ENCODE measurements around the gene OR10H5. TPM values are rescaled to one million over a fixed set of nuclear protein-coding genes. Genes with fewer than 3 reads are reported as not detected.
"Not testable (repeated sequence)": the region's sequence is repeated elsewhere in the genome, so short reads cannot be mapped to it uniquely, and the experiment has no call there.

The OR10H5 gene
- total RNA-seq, 1 experiment from 2014 or later: not detected

DNA sequence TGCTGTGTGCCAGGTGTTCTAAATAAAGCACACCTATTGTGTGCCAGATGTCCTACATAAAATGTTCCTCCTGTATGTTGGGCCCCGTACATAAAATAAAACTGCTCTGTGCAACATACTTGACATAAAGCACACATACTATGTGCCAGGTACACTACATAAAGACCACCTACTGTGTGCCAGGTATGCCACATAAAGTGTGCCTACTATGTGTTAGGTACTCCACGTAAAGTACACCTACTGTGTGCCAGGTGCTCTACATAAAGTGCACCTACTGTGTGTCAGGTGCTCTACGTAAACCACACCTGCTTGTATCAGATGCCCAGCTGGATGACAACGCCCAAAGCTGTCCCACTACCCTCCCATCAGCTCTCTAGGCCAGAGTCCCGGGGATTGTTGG, 5.8 kb upstream of the OR10H5 start:
- Histone ChIP-seq H3K9me3 (replicated peaks) (no peaks in the 10 kb centered on the region), H3K27me3 (replicated peaks) (no peaks in the 10 kb centered on the region), H3K36me3 (no peaks in the 10 kb centered on the region), H3K4me1 (replicated peaks) (no peaks in the 10 kb centered on the region), H3K4me3 (no peak overlapping the region), H3K27ac (no peak overlapping the region)
- DNase-seq (ENCODE audit: low read depth in 1 of 2, low spot score in 2 of 2): no peak

DNA sequence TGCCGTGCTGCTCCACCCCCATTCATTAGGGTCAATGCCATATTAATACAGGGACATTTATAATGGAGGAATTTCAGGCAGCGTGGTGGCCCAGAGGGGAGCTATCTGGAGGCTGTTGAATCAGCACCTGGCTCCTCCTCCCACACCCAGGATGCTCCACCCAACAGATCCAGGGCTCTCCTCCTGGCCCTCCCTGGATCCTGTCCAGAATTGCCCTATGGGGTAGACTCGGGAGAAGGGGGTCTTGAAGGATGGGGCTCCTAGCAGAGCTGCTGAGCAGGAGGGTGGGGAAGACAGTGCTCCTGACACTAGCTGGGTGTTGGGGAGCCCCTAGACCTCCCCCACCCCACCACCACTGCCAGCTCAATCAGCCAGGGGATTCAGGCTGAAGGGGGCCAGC, 5.2 kb upstream of the OR10H5 start:
- no peak overlapping the region for H3K4me3 ChIP-seq
- no peak overlapping the region for H3K27ac ChIP-seq
- H3K27me3 ChIP-seq (replicated peaks): no peaks in the 10 kb centered on the region
- no peaks in the 10 kb centered on the region for H3K4me1 ChIP-seq (replicated peaks)
- no peaks in the 10 kb centered on the region for H3K9me3 ChIP-seq (replicated peaks)
- DNase-seq (ENCODE audit: low read depth in 1 of 2, low spot score in 2 of 2): no peak
- no peaks in the 10 kb centered on the region for H3K36me3 ChIP-seq

DNA sequence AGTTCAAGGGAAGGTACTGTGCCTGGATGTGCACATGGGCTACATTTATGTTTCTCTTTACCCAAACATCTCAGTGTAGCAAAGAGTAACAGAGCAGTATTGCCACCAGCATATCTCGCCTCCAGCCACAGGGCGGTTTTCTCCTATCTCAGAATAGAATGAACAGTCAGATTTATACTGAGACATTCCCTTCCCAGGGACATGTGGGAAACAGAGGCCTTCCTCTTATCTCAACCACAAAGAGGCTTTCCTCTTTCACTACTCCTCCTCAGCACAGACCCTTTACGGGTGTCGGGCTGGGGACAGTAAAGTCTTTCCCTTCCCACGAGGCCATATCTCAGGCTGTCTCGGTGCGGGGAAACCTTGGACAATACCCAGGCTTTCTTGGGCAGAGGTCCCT, 4.6 kb upstream of the OR10H5 start:
- H3K4me3 ChIP-seq; H3K36me3 ChIP-seq; H3K9me3 ChIP-seq (replicated peaks); DNase-seq (ENCODE audit: low read depth in 1 of 2, low spot score in 2 of 2); H3K4me1 ChIP-seq (replicated peaks); H3K27ac ChIP-seq; H3K27me3 ChIP-seq (replicated peaks): not testable (repeated sequence)

DNA sequence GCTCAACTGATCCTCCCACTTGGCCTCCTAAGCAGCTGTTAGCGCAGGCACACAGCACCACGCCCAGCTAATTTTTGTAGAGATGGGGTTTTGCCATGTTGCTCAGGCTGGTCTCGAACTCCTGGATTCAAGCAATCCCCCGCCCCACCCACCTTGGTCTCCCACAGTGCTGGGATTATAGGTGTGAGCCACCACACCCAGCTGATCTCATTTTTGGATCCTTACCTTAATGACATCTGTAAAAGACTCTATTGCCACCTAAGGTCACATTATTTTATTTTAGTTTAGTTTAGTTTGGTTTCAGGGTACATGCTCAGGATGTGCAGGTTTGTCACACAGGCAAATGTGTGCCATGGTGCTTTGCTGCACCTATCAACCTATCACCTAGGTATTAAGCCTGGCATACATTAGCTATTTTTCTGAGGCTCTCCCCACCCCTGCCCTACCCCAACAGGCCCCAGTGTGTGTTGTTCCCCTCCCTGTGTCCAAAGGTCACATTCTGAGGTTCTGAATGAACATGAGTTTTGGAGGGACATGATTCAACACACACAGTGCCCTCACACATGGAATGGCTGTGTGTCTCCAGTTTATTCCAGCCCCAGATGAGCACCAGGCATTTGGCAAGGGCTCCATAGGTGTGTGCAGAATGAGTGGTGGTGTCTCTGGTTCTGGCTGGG, 1.3 kb downstream of the OR10H5 start:
- no peak for DNase-seq (ENCODE audit: low read depth in 1 of 2, low spot score in 2 of 2)
- Histone ChIP-seq H3K9me3 (replicated peaks) (no peaks in the 10 kb centered on the region), H3K36me3 (no peaks in the 10 kb centered on the region), H3K27ac (no peak overlapping the region), H3K27me3 (replicated peaks) (no peaks in the 10 kb centered on the region), H3K4me1 (replicated peaks) (no peaks in the 10 kb centered on the region), H3K4me3 (no peak overlapping the region)

DNA sequence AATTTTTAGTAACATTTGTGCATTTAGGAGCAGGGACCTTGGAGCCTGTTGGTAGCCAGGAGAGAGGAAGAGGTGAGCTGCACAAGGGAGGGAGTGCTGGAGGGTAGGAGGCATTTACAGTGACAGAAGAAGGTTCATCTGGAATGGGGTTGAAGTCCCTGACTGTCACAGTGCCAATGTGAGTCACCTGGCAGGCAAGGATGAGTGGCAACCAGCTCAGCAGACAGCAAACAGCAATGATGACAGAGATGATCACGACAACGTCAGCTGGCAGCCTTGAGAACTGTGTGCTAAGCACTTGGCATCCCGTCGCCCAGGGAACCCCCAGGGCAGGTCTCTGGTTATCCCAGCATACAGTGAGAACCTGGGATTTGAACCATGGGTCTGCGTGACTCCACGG, 2.6 kb downstream of the OR10H5 start:
- Histone ChIP-seq H3K9me3 (replicated peaks) (no peaks in the 10 kb centered on the region), H3K36me3 (no peaks in the 10 kb centered on the region), H3K27ac (no peak overlapping the region), H3K4me1 (replicated peaks) (no peaks in the 10 kb centered on the region), H3K27me3 (replicated peaks) (no peaks in the 10 kb centered on the region), H3K4me3 (no peak overlapping the region)
- DNase-seq (ENCODE audit: low read depth in 1 of 2, low spot score in 2 of 2): no peak

DNA sequence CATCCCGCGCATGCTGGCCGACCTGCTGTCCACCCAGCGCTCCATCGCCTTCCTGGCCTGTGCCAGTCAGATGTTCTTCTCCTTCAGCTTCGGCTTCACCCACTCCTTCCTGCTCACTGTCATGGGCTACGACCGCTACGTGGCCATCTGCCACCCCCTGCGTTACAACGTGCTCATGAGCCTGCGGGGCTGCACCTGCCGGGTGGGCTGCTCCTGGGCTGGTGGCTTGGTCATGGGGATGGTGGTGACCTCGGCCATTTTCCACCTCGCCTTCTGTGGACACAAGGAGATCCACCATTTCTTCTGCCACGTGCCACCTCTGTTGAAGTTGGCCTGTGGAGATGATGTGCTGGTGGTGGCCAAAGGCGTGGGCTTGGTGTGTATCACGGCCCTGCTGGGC, 6.8 kb downstream of the OR10H5 start:
- H3K4me3 ChIP-seq; H3K27ac ChIP-seq; H3K4me1 ChIP-seq (replicated peaks); H3K9me3 ChIP-seq (replicated peaks); H3K36me3 ChIP-seq; DNase-seq (ENCODE audit: low read depth in 1 of 2, low spot score in 2 of 2); H3K27me3 ChIP-seq (replicated peaks): not testable (repeated sequence)

DNA sequence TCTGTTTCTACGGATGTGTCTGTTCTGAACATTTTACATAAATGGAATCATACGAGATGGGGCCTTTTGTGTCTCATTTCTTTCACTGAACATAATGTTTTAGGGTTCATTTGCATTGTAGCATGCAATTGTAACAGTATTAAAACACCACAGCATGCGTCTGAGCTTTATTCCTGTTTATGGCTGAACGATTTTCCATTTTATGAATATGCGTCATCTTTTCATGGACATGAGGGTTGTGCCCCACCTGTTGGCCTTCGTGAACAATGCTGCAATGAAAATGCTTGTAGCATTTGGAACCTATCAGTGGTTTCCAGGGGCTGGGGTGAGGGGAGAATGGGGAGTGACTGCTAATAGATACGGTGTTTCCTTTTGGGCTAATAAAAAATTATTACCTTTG, 22.9 kb downstream of the OR10H5 start:
- Histone ChIP-seq H3K4me3 (no peak overlapping the region), H3K9me3 (replicated peaks) (no peaks in the 10 kb centered on the region), H3K4me1 (replicated peaks) (no peaks in the 10 kb centered on the region), H3K27ac (no peak overlapping the region), H3K36me3 (no peaks in the 10 kb centered on the region), H3K27me3 (replicated peaks) (no peaks in the 10 kb centered on the region; the same call in 1 of the 2 replicates)
- no peak for DNase-seq (ENCODE audit: low read depth in 1 of 2, low spot score in 2 of 2)

DNA sequence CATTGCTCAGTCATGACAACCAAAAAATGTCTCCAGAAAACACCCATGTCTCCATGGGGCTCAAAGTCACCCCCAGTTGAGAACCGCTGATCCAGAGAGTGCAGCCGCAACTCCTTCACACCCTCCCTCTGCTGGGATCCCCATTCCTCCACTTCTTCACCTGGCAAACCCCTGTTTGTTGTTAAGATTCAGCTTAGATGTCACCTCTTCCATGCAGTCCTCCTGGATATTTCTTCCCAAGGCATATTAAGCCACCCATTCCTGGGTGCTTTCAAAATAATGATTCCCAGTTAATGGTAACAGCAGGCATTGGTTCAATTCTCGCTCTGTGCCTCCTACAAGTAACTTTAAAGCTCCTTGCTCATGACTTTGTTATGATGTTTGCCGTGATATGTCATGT, 24.0 kb downstream of the OR10H5 start:
- DNase-seq (ENCODE audit: low read depth in 1 of 2, low spot score in 2 of 2): no peak
- no peaks in the 10 kb centered on the region; the same call in 1 of the 2 replicates for H3K27me3 ChIP-seq (replicated peaks)

DNA sequence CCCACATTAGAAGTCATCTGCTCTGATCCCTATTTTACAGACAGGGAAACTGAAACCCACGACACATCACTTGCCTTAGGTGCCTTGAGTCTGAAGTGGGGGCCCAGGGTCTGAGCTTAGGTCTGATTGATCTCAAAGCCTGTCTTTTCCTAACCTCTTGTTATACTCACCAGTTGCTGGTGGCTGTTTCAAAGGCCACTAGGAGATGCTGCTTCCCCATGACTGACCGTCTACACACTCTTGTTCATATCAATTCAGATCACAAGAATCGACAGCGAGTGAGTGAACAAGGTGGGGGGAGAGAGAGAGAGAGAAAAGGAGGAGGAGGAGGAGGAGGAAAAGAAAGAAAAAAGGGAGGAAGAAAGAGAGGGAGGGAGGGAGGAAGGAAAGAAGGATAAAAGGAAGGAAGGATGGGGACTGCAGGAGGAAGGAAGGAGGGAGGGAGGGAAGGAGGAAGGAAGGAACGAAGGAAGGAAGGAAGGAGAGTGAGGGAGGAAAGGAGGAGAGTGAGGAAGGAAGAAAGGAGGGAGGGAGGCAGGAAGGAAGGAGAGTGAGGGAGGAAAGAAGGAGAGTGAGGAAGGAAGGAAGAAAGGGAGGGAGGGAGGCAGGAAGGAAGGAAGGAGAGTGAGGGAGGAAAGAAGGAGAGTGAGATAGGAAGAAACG, 24.7 kb downstream of the OR10H5 start:
- Histone ChIP-seq H3K27ac (no peak overlapping the region), H3K27me3 (replicated peaks) (no peaks in the 10 kb centered on the region; the same call in none of the 2 replicates), H3K4me3 (no peak overlapping the region), H3K9me3 (replicated peaks) (no peaks in the 10 kb centered on the region), H3K36me3 (no peaks in the 10 kb centered on the region), H3K4me1 (replicated peaks) (no peaks in the 10 kb centered on the region)
- no peak for DNase-seq (ENCODE audit: low read depth in 1 of 2, low spot score in 2 of 2)

More for the DNA sequence above, 24.0 kb downstream of the OR10H5 start:
- no peaks in the 10 kb centered on the region for H3K9me3 ChIP-seq (replicated peaks)
- no peaks in the 10 kb centered on the region for H3K36me3 ChIP-seq
- no peaks in the 10 kb centered on the region for H3K4me1 ChIP-seq (replicated peaks)
- H3K4me3 ChIP-seq: no peak overlapping the region
- no peak overlapping the region for H3K27ac ChIP-seq

DNA sequence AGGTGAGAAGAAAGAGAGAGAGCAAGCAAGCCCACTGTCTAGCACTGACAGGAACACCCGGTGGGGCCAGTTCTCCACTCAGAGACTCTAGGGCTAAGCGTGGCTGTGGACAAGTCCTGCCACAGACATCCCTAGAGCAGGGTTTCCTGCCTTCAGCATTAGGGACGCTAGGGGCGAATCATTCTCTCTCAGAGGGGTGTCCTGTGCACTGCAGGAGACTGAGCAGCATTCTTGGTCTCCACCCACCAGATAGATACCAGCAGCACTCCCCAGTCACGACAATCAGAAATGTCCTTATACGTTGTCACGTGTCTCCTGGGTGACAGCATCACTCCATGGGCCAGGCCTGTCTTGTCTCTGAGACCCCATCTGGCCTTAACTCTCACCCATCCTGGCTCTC, 26.5 kb downstream of the OR10H5 start:
- Histone ChIP-seq H3K27me3 (replicated peaks) (no peaks in the 10 kb centered on the region; the same call in none of the 2 replicates), H3K36me3 (no peaks in the 10 kb centered on the region), H3K9me3 (replicated peaks) (no peaks in the 10 kb centered on the region), H3K4me1 (replicated peaks) (no peaks in the 10 kb centered on the region), H3K4me3 (no peak overlapping the region), H3K27ac (no peak overlapping the region)
- no peak for DNase-seq (ENCODE audit: low read depth in 1 of 2, low spot score in 2 of 2)

DNA sequence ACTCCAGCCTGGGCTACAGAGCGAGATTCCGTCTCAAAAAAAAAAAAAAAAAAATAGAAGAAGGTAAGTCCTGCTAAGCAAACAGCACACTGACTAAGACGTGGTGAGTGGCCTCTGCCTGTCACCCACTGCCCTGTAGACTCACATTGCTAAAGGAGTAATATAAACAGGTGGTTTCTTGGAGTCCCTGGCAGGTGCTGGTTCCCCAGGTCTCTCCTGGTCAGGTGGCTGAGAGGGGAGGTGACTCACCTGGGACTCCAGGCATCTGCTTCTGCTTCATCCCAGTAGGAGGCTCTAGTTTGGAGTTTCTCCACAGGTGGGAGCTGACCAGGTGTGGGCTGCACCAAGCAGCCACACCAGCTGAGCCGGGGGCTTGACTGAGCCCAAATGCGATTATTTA, 27.8 kb downstream of the OR10H5 start, which contains the start of gene OR10H1:
OR10H1 (minus strand) TSS at position 359 of the 400 bp plus-strand sequence. CDS start 7,627 bp downstream, outside the sequence.
- no peaks in the 10 kb centered on the region for H3K9me3 ChIP-seq (replicated peaks)
- H3K27ac ChIP-seq: no peak within 1 kb of the TSS
- no peak within 1 kb of the TSS for H3K4me3 ChIP-seq
- no peak for DNase-seq (ENCODE audit: low read depth in 1 of 2, low spot score in 2 of 2)
- H3K27me3 ChIP-seq (replicated peaks): no peaks in the 10 kb centered on the region; the same call in none of the 2 replicates
- no peaks in the 10 kb centered on the region for H3K36me3 ChIP-seq
- H3K4me1 ChIP-seq (replicated peaks): no peaks in the 10 kb centered on the region

DNA sequence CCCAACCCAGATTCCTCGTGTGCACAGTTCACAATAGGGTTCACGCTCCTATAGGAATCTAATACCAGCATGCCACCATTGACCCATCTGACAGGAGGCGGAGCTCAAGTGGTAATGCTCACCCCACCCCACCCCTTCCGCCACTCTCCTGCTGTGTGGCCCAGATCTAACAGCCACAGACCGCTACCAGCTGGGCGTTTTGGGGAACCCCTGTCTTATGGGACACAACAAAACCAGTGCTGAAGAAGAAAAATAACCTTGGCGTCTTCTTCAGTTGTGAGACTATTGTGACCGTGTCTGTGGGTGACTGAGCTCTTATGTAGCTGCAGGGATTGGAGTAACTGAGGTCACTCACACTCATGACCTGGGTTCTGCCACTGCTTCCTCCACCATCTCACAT, 33.2 kb downstream of the OR10H5 start:
- DNase-seq (ENCODE audit: low read depth in 1 of 2, low spot score in 2 of 2): no peak
- no peaks in the 10 kb centered on the region for H3K4me1 ChIP-seq (replicated peaks)
- H3K27me3 ChIP-seq (replicated peaks): no peaks in the 10 kb centered on the region; the same call in 1 of the 2 replicates
- H3K27ac ChIP-seq: no peak overlapping the region
- H3K36me3 ChIP-seq: no peaks in the 10 kb centered on the region
- no peak overlapping the region for H3K4me3 ChIP-seq
- H3K9me3 ChIP-seq (replicated peaks): no peaks in the 10 kb centered on the region

DNA sequence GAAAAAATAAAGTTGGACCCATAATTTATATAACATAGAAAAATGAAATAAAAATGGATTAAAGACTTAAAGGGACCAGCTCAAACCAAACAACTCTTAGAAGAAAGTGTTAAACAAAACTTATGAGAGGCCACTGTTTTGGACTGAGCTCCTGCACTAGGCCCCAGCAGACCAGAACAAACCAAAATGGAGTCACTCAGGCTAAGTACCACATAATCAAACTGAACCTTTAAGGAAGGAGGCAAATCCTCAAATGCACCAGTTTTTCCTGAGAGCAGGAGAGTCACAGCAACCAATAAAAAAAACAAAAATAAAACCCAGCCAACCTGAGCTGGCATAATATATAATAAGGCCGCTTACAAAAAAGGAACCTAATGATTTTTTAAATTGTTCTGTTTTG, 38.3 kb downstream of the OR10H5 start:
- no peak overlapping the region for H3K27ac ChIP-seq
- DNase-seq (ENCODE audit: low read depth in 1 of 2, low spot score in 2 of 2): no peak
- no peaks in the 10 kb centered on the region for H3K9me3 ChIP-seq (replicated peaks)
- no peaks in the 10 kb centered on the region for H3K4me1 ChIP-seq (replicated peaks)
- H3K27me3 ChIP-seq (replicated peaks): peaks cover 6% of the 10 kb centered on the region; the same call in 1 of the 2 replicates
- H3K4me3 ChIP-seq: no peak overlapping the region
- H3K36me3 ChIP-seq: no peaks in the 10 kb centered on the region

DNA sequence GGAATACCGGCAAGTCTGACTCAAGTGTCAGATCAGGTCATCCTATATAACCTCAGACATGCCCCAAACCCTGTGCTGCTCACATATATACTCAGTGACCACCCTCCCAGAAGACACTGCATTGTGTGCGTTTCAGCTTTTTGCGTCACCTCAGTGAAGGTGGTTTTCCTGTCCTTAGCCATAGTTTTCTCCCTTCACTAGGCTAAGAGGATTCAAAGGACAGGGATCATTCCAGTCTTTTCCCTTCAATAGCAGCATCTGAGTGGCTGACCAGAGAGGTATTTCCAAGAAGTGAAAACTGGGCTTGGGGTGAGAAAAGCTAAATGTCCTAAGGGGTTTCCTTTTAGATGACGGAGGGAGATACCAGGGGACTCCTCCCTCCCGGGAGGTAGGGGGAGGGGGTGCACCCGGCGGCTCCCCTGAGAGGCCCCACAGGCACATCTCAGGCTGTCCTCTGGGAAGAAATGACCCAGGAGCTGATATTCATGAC, 40.7 kb downstream of the OR10H5 start:
- H3K27ac ChIP-seq: no peak overlapping the region
- no peaks in the 10 kb centered on the region for H3K4me1 ChIP-seq (replicated peaks)
- no peaks in the 10 kb centered on the region for H3K36me3 ChIP-seq
- H3K4me3 ChIP-seq: no peak overlapping the region
- H3K27me3 ChIP-seq (replicated peaks): peaks cover 6% of the 10 kb centered on the region; the same call in 1 of the 2 replicates
- no peaks in the 10 kb centered on the region for H3K9me3 ChIP-seq (replicated peaks)
- no peak for DNase-seq (ENCODE audit: low read depth in 1 of 2, low spot score in 2 of 2)
